HEK293 (cell line): ENCODE measurements around the gene BBS7.

Experiments
- CTCF ChIP-seq: fragments of 450-650 bp; formaldehyde crosslinking; IDR thresholded peaks from 2 replicates; pipeline ENCODE4 v1.5.1; 2016; ENCODE audit warnings: missing biosample characterization, missing genetic modification characterization
- OSR2 ChIP-seq: fragments of 450-650 bp; formaldehyde crosslinking; IDR thresholded peaks from 2 replicates; pipeline ENCODE4 v1.5.1; 2016; ENCODE audit warnings: missing biosample characterization, missing genetic modification characterization
- ZBTB7A ChIP-seq: fragments of 450-650 bp; formaldehyde crosslinking; IDR thresholded peaks from 2 replicates; pipeline ENCODE4 v1.5.1; 2016; ENCODE audit warnings: low read depth, missing biosample characterization, missing genetic modification characterization
- ZBTB8A ChIP-seq: fragments of 450-650 bp; formaldehyde crosslinking; IDR thresholded peaks from 2 replicates; pipeline ENCODE4 v1.5.1; 2016; ENCODE audit warnings: missing biosample characterization, missing genetic modification characterization
- ZNF133 ChIP-seq: fragments of 450-650 bp; formaldehyde crosslinking; IDR thresholded peaks from 2 replicates; pipeline ENCODE4 v1.5.1; 2016; ENCODE audit warnings: missing biosample characterization, missing genetic modification characterization
- ZNF274 ChIP-seq, 2 experiments: fragments of 200-500 bp in 1 of 2; fragments of 450-650 bp in 1 of 2; sonication (Bioruptor generic) in 1 of 2; formaldehyde crosslinking in 1 of 2; IDR thresholded peaks; 2 replicates each; pipeline versions ENCODE4 v1.5.1 to v1.6.1; 2014 to 2016; ENCODE audit warnings: borderline replicate concordance in 1 of 2, inconsistent platforms in 1 of 2, low read length in 1 of 2, missing biosample characterization in 1 of 2, missing genetic modification characterization in 1 of 2
- ZNF707 ChIP-seq: fragments of 450-650 bp; formaldehyde crosslinking; IDR thresholded peaks from 2 replicates; pipeline ENCODE4 v1.5.1; 2016; ENCODE audit warnings: missing biosample characterization, missing genetic modification characterization
- ZNF777 ChIP-seq: fragments of 450-650 bp; formaldehyde crosslinking; IDR thresholded peaks from 2 replicates; pipeline ENCODE4 v1.5.1; 2017; ENCODE audit warnings: missing biosample characterization, missing genetic modification characterization, borderline replicate concordance

GRCh38 chr4:121785479-121785878 lies 84.8 kb downstream of the BBS7 start:
- no peak for TF ChIP-seq ZBTB8A (tag by site-specific recombination)
- TF ChIP-seq OSR2: no peak
- TF ChIP-seq ZNF274 (IDR thresholded peaks at IDR 0.05; ENCODE audit: low read length): no peak
- TF ChIP-seq ZNF274 (tag by site-specific recombination; IDR thresholded peaks at IDR 0.05; ENCODE audit: borderline replicate concordance): no peak
- no peak for TF ChIP-seq CTCF
- no peak for TF ChIP-seq ZNF707 (tag by site-specific recombination)
- TF ChIP-seq ZBTB7A (tag by site-specific recombination): no peak
- TF ChIP-seq ZNF777 (tag by site-specific recombination): no peak
- TF ChIP-seq ZNF133 (tag by site-specific recombination): no peak
